MM.1S (cell line): ENCODE measurements around the gene PARPBP.

ENCODE experiments used
- DNase-seq: peaks from one replicate; pipeline ENCODE4 v3.0.0-alpha.2; 2015
- H2AFZ ChIP-seq: fragments of 300-600 bp; sonication (generic); 2 replicates; pipeline ENCODE4 v1.6.0; 2016; ENCODE audit warnings: antibody characterized with exemption, low read length
- H3F3A ChIP-seq: fragments of 300-600 bp; sonication (generic); 2 replicates; pipeline ENCODE4 v1.6.1; 2016; ENCODE audit warnings: mild to moderate bottlenecking, antibody characterized with exemption, low read length, moderate library complexity, mixed read lengths; ENCODE audit not compliant: insufficient read depth
- H3K27ac ChIP-seq: fragments of 300-600 bp; sonication (generic); 2 replicates; pipeline ENCODE4 v1.5.1; 2016; ENCODE audit warnings: mild to moderate bottlenecking, low read length
- H3K27me3 ChIP-seq: fragments of 300-600 bp; sonication (generic); replicated peaks from 2 replicates; pipeline ENCODE4 v1.6.0; 2016; ENCODE audit warnings: low read length; ENCODE audit not compliant: insufficient read depth
- H3K36me3 ChIP-seq: fragments of 300-600 bp; sonication (generic); replicated peaks from 2 replicates; pipeline ENCODE4 v1.6.1; 2016; ENCODE audit warnings: mild to moderate bottlenecking, low read length, mixed read lengths; ENCODE audit not compliant: insufficient read depth
- H3K4me1 ChIP-seq: fragments of 300-600 bp; sonication (generic); 2 replicates; pipeline ENCODE4 v1.6.1; 2016; ENCODE audit warnings: low read length, mixed read lengths
- H3K4me2 ChIP-seq: fragments of 300-600 bp; sonication (generic); 2 replicates; pipeline ENCODE4 v1.6.0; 2016; ENCODE audit warnings: low read depth, low read length
- H3K4me3 ChIP-seq: fragments of 300-600 bp; sonication (generic); 2 replicates; pipeline ENCODE4 v1.5.1; 2016; ENCODE audit warnings: low read length, mixed read lengths
- H3K79me2 ChIP-seq: fragments of 300-600 bp; sonication (generic); 2 replicates; pipeline ENCODE4 v1.6.1; 2016; ENCODE audit warnings: mixed run types, low read length, mixed read lengths
- H3K9ac ChIP-seq: fragments of 300-600 bp; sonication (generic); 2 replicates; pipeline ENCODE4 v1.6.1; 2016; ENCODE audit warnings: low read length, mixed read lengths
- H3K9me2 ChIP-seq: fragments of 300-600 bp; sonication (generic); replicated peaks from 2 replicates; pipeline ENCODE4 v1.6.1; 2016; ENCODE audit warnings: mild to moderate bottlenecking, low read length, mixed read lengths; ENCODE audit not compliant: insufficient read depth
- H3K9me3 ChIP-seq: fragments of 300-600 bp; sonication (generic); replicated peaks from 2 replicates; pipeline ENCODE4 v1.6.1; 2016; ENCODE audit warnings: mild to moderate bottlenecking, low read length, mixed read lengths; ENCODE audit not compliant: insufficient read depth
- H4K20me1 ChIP-seq: fragments of 300-600 bp; sonication (generic); 2 replicates; pipeline ENCODE4 v1.6.1; 2016; ENCODE audit warnings: mild to moderate bottlenecking, low read length, moderate library complexity, mixed read lengths; ENCODE audit not compliant: insufficient read depth
- CTCF ChIP-seq: fragments of 300-600 bp; sonication (generic); IDR thresholded peaks from 2 replicates; pipeline ENCODE4 v1.5.1; 2016; ENCODE audit warnings: antibody characterized with exemption, low read length, mixed read lengths
- EZH2 ChIP-seq: fragments of 300-600 bp; sonication (generic); optimal IDR thresholded peaks from 2 replicates; pipeline ENCODE3; 2017; ENCODE audit warnings: low read depth, mild to moderate bottlenecking, antibody characterized with exemption, low read length, mixed read lengths
- EZH2phosphoT487 ChIP-seq: fragments of 300-600 bp; sonication (generic); IDR thresholded peaks from 2 replicates; pipeline ENCODE4 v1.6.1; 2018; ENCODE audit warnings: antibody characterized with exemption, low read length

The PARPBP gene

GRCh38 chr12:102220736-102221135 is 100.8 kb downstream of the PARPBP start:
- H3K79me2 ChIP-seq = no peaks in the 10 kb centered on the region
- no peak for DNase-seq
- no peak overlapping the region for H3K27ac ChIP-seq
- H3K9ac ChIP-seq = no peak overlapping the region
- H2AFZ ChIP-seq = no peak overlapping the region
- H3K4me1 ChIP-seq = no peaks in the 10 kb centered on the region
- no peaks in the 10 kb centered on the region for H3K36me3 ChIP-seq
- no peaks in the 10 kb centered on the region for H3K9me3 ChIP-seq
- no peaks in the 10 kb centered on the region for H3K27me3 ChIP-seq
- H3K9me2 ChIP-seq = no peaks in the 10 kb centered on the region
- no peak overlapping the region for H3K4me3 ChIP-seq
- no peaks in the 10 kb centered on the region for H3F3A ChIP-seq
- TF ChIP-seq EZH2phosphoT487 (no peak), EZH2 (no peak), CTCF (no peak)
- no peaks in the 10 kb centered on the region for H4K20me1 ChIP-seq
- H3K4me2 ChIP-seq = no peak overlapping the region

- Histone ChIP-seq H3F3A (no peaks in the 10 kb centered on the region), H4K20me1 (no peaks in the 10 kb centered on the region), H3K4me1 (no peaks in the 10 kb centered on the region), H3K4me3 (no peak overlapping the region), H3K9me2 (no peaks in the 10 kb centered on the region), H3K9me3 (no peaks in the 10 kb centered on the region), H3K27me3 (no peaks in the 10 kb centered on the region), H3K4me2 (no peak overlapping the region), H3K27ac (no peak overlapping the region), H3K9ac (no peak overlapping the region), H2AFZ (no peak overlapping the region), H3K36me3 (no peaks in the 10 kb centered on the region), H3K79me2 (no peaks in the 10 kb centered on the region)
- TF ChIP-seq EZH2 = no peak
- DNase-seq = no peak
Measured at GRCh38 chr12:102227954-102228353, 108.0 kb downstream of the PARPBP start.

GRCh38 chr12:102232036-102232435 is 112.1 kb downstream of the PARPBP start:
- no peaks in the 10 kb centered on the region for H3K27me3 ChIP-seq
- H3K4me1 ChIP-seq = no peaks in the 10 kb centered on the region
- H2AFZ ChIP-seq = no peak overlapping the region
- no peak overlapping the region for H3K4me2 ChIP-seq
- no peaks in the 10 kb centered on the region for H3K79me2 ChIP-seq
- H3K9me3 ChIP-seq = no peaks in the 10 kb centered on the region
- no peak overlapping the region for H3K27ac ChIP-seq
- H3F3A ChIP-seq = no peaks in the 10 kb centered on the region
- TF ChIP-seq CTCF (no peak), EZH2phosphoT487 (no peak), EZH2 (no peak)
- no peak overlapping the region for H3K4me3 ChIP-seq
- H3K36me3 ChIP-seq = no peaks in the 10 kb centered on the region
- H3K9ac ChIP-seq = no peak overlapping the region
- H3K9me2 ChIP-seq = no peaks in the 10 kb centered on the region
- no peak for DNase-seq
- H4K20me1 ChIP-seq = no peaks in the 10 kb centered on the region

- Histone ChIP-seq H2AFZ (no peak overlapping the region), H3K4me1 (no peaks in the 10 kb centered on the region), H3K36me3 (no peaks in the 10 kb centered on the region), H3K27ac (no peak overlapping the region), H3K9me2 (no peaks in the 10 kb centered on the region), H3K9ac (no peak overlapping the region), H3K9me3 (no peaks in the 10 kb centered on the region), H3K27me3 (no peaks in the 10 kb centered on the region), H4K20me1 (no peaks in the 10 kb centered on the region), H3K79me2 (no peaks in the 10 kb centered on the region), H3K4me3 (no peak overlapping the region), H3K4me2 (no peak overlapping the region), H3F3A (no peaks in the 10 kb centered on the region)
- no peak for TF ChIP-seq EZH2phosphoT487
- TF ChIP-seq CTCF = no peak
- TF ChIP-seq EZH2 = no peak
- DNase-seq = no peak
Measured at GRCh38 chr12:102232446-102232845, 112.5 kb downstream of the PARPBP start.
